K562 (cell line): Measurements from ENCODE around the gene B3GALT4. TPM values are rescaled to one million over a fixed set of nuclear protein-coding genes. Genes with fewer than 3 reads are reported as not detected.
A peak's percentile ranks its signal among the peaks of the same experiment; 100 is the strongest.

Experiments
- ATF1 ChIP-seq, 2 experiments: fragments of 450-650 bp in 1 of 2; IDR thresholded peaks; 2 replicates each; pipeline ENCODE4 v1.6.1; 2016; ENCODE audit warnings: missing compliant biosample characterization in 1 of 2, missing genetic modification characterization in 1 of 2
- CHCHD3 ChIP-seq: fragments of 250-450 bp; sonication (Bioruptor Pico); IDR thresholded peaks from 2 replicates; pipeline ENCODE4 v2.1.2; 2022; ENCODE audit warnings: mild to moderate bottlenecking
- CTBP1 ChIP-seq: fragments of 450-650 bp; IDR thresholded peaks from 2 replicates; pipeline ENCODE4 v1.6.1; 2016; ENCODE audit warnings: borderline replicate concordance
- EP400 ChIP-seq: fragments of 450-650 bp; IDR thresholded peaks from 2 replicates; pipeline ENCODE4 v1.6.1; 2017; ENCODE audit warnings: antibody characterized with exemption, mild to moderate bottlenecking, moderate library complexity
- ERF ChIP-seq: fragments of 450-650 bp; formaldehyde crosslinking; IDR thresholded peaks from 2 replicates; pipeline ENCODE4 v1.4.0; 2020; ENCODE audit warnings: mild to moderate bottlenecking, mixed read lengths
- GABPA ChIP-seq: fragments of 200-800 bp; sonication (Bioruptor generic); conservative IDR thresholded peaks from 2 replicates; pipeline ENCODE4 v1.6.1; 2016; ENCODE audit warnings: low read depth, missing genetic modification characterization, missing compliant biosample characterization
- HDAC1 ChIP-seq, 2 experiments: fragments of 450-650 bp; IDR thresholded peaks; 2 replicates each; pipeline ENCODE4 v1.6.1; 2016 to 2017; ENCODE audit warnings: inconsistent platforms in 1 of 2, mild to moderate bottlenecking in 1 of 2, moderate library complexity in 1 of 2
- NR2F6 ChIP-seq: fragments of 450-650 bp; formaldehyde crosslinking; IDR thresholded peaks from 2 replicates; pipeline ENCODE4 v1.4.0; 2020; ENCODE audit warnings: mild to moderate bottlenecking
- POLR3G ChIP-seq: IDR thresholded peaks from 2 replicates; pipeline ENCODE4 v1.6.1; 2011; ENCODE audit not compliant: insufficient read length, insufficient replicate concordance; ENCODE audit errors: extremely low read depth
- PRPF4 ChIP-seq: fragments of 200-400 bp; formaldehyde crosslinking; IDR thresholded peaks from one replicate; pipeline ENCODE4 v1.6.1; 2017; ENCODE audit warnings: low read length, low read depth, mild to moderate bottlenecking; ENCODE audit not compliant: insufficient read depth, poor library complexity, severe bottlenecking
- SAP30 ChIP-seq: fragments of 200-600 bp; sonication (generic); IDR thresholded peaks from 2 replicates; pipeline ENCODE4 v1.6.1; 2012; ENCODE audit warnings: borderline replicate concordance, low read depth, mild to moderate bottlenecking, moderate library complexity, low read length, control low read depth, inconsistent platforms; ENCODE audit not compliant: insufficient read depth, poor library complexity, severe bottlenecking
- ZNF253 ChIP-seq: fragments of 250-450 bp; sonication (Bioruptor Pico); conservative IDR thresholded peaks from 2 replicates; pipeline ENCODE4 v1.6.1; 2021; ENCODE audit warnings: mild to moderate bottlenecking
- ZNF766 ChIP-seq: fragments of 200-800 bp; sonication (Bioruptor generic); conservative IDR thresholded peaks from 2 replicates; pipeline ENCODE4 v1.6.1; 2016; ENCODE audit warnings: missing genetic modification characterization, missing compliant biosample characterization
- polyA plus RNA-seq, 8 experiments: library from polyadenylated mRNA; depleted of rRNA in 4 of 8; stranded (reverse) in 5 of 8; unstranded in 3 of 8; fragments of >200 nt; fragmentation: Nextera tagmentation in 2 of 8; fragmentation: Illumina TruSeq in 1 of 8; extraction: Ambion mirVana in 2 of 8; extraction: Trizol in 1 of 8; gene quantifications; 2 replicates each; pipeline versions ENCODE4 v1.2.1 to v1.2.3, GENCODE V29; 2011 to 2014; ENCODE audit warnings: inconsistent platforms in 1 of 8, missing spikeins in 1 of 8
- total RNA-seq, 7 experiments: library from RNA; depleted of rRNA in 6 of 7; stranded (reverse); fragments of >200 nt in 6 of 7; fragmentation: Illumina TruSeq in 2 of 7; extraction: Trizol in 2 of 7; gene quantifications; 2 replicates each; pipeline versions ENCODE4 v1.2.1 to v1.2.3, GENCODE V29; 2011 to 2021; ENCODE audit warnings: low replicate concordance in 1 of 7
- TF ChIP-seq, protein P1 (sequence below): fragments of 250-450 bp; sonication (Bioruptor Pico); IDR thresholded peaks from 2 replicates; pipeline ENCODE4 v1.5.0; 2020; ENCODE audit warnings: mild to moderate bottlenecking, borderline replicate concordance
- TF ChIP-seq, protein P2 (sequence below), 3 experiments: IDR thresholded peaks in 2 of 3; conservative IDR thresholded peaks in 1 of 3; 2 replicates each; pipeline ENCODE4 v1.5.1; 2011 to 2012; ENCODE audit warnings: low read length in 3 of 3, mild to moderate bottlenecking in 3 of 3, control low read depth in 2 of 3, improper control_type of control experiment in 1 of 3, inconsistent platforms in 1 of 3, low read depth in 1 of 3, mixed read lengths in 1 of 3, moderate library complexity in 1 of 3; ENCODE audit not compliant: insufficient read depth in 2 of 3
- TF ChIP-seq, protein P3 (sequence below): fragments of 250-450 bp; sonication (Bioruptor Pico); IDR thresholded peaks from 2 replicates; pipeline ENCODE4 v1.5.1; 2021; ENCODE audit warnings: mild to moderate bottlenecking
- TF ChIP-seq, protein P4 (sequence below): fragments of 450-650 bp; formaldehyde crosslinking; IDR thresholded peaks from 2 replicates; pipeline ENCODE4 v1.4.0; 2020; ENCODE audit warnings: mild to moderate bottlenecking, moderate library complexity

The B3GALT4 gene
- total and polyA plus RNA-seq, 9 of the 15 experiments (the other 6 are each of a cell fraction or from before 2014, with no cell fraction given): 0.11 to 1.3 (median 0.53) TPM; not detected in 1

DNA sequence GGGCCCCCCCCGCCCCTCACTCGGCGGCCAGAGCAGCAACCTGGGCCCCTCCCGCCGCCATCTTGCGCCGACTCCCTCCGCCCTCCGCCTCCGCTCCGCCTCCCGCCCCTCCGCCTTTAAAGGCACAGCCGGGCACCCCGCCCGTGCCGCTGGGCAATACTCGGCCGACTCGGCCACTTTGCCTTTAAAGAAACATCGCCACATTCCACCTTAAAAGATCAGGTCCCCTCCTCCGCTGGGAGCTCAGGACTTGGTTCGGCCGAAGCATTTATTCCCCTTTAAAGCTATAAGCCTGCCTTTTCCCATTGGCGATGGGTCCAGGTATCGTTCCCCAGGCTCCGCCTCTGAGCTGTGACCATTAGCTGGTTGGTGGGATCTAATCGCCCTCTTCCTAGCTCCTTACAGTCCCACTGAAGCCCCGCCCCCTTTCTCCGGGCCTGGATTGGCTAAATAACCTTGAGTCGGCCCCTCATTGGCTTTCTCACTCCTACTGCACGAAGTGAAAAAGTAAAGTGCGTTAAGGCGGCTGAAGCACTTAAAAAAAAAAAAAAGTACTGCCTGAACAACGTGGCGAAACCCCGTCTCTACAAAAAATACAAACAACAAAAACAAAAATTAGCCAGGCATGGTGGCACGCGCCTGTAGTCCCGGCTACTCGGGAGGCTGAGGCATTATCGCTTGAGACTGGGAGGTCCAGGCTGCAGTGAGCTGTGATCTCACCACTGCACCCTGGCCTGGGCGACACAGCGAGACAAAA, 40.9 kb downstream of the B3GALT4 start, which contains the start of gene ZBTB22 (continued):
- TF ChIP-seq PRPF4 (no peak), HDAC1 (IDR thresholded peaks at IDR 0.05) (peak in 1 of 2 experiments; percentile 62; a peak in 2 of 4 replicates), EP400 (peak; percentile 64; the same call in 1 of the 2 replicates), ERF (CRISPR knock-in tag) (0 out of 2 replicates have a peak, but pooled peaks have one; percentile 77), CHCHD3 (no peak), ATF1 (CRISPR knock-in tag; IDR thresholded peaks at IDR 0.05) (no peak), ATF1 (tag; IDR thresholded peaks at IDR 0.05) (peak; percentile 67), GABPA (peak; percentile 38; the same call in 1 of the 2 replicates), CTBP1 (peak; percentile 66; the same call in 1 of the 2 replicates), ZNF766 (no peak), ZNF253 (CRISPR knock-in tag) (no peak), NR2F6 (no peak), POLR3G (no peak), SAP30 (no peak)
- TF ChIP-seq, protein P1, sequence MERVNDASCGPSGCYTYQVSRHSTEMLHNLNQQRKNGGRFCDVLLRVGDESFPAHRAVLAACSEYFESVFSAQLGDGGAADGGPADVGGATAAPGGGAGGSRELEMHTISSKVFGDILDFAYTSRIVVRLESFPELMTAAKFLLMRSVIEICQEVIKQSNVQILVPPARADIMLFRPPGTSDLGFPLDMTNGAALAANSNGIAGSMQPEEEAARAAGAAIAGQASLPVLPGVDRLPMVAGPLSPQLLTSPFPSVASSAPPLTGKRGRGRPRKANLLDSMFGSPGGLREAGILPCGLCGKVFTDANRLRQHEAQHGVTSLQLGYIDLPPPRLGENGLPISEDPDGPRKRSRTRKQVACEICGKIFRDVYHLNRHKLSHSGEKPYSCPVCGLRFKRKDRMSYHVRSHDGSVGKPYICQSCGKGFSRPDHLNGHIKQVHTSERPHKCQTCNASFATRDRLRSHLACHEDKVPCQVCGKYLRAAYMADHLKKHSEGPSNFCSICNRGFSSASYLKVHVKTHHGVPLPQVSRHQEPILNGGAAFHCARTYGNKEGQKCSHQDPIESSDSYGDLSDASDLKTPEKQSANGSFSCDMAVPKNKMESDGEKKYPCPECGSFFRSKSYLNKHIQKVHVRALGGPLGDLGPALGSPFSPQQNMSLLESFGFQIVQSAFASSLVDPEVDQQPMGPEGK (CRISPR knock-in tag): no peak
- TF ChIP-seq, protein P2, sequence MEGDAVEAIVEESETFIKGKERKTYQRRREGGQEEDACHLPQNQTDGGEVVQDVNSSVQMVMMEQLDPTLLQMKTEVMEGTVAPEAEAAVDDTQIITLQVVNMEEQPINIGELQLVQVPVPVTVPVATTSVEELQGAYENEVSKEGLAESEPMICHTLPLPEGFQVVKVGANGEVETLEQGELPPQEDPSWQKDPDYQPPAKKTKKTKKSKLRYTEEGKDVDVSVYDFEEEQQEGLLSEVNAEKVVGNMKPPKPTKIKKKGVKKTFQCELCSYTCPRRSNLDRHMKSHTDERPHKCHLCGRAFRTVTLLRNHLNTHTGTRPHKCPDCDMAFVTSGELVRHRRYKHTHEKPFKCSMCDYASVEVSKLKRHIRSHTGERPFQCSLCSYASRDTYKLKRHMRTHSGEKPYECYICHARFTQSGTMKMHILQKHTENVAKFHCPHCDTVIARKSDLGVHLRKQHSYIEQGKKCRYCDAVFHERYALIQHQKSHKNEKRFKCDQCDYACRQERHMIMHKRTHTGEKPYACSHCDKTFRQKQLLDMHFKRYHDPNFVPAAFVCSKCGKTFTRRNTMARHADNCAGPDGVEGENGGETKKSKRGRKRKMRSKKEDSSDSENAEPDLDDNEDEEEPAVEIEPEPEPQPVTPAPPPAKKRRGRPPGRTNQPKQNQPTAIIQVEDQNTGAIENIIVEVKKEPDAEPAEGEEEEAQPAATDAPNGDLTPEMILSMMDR (IDR thresholded peaks at IDR 0.05 in 2 of 3, conservative IDR thresholded peaks at IDR 0.05 in 1 of 3; ENCODE audit: insufficient read depth in 2 of 3, low read depth in 1 of 3, low read length in 3 of 3): peak in 1 of 3 experiments; percentile 17; a peak in 1 of 6 replicates
- TF ChIP-seq, protein P3, sequence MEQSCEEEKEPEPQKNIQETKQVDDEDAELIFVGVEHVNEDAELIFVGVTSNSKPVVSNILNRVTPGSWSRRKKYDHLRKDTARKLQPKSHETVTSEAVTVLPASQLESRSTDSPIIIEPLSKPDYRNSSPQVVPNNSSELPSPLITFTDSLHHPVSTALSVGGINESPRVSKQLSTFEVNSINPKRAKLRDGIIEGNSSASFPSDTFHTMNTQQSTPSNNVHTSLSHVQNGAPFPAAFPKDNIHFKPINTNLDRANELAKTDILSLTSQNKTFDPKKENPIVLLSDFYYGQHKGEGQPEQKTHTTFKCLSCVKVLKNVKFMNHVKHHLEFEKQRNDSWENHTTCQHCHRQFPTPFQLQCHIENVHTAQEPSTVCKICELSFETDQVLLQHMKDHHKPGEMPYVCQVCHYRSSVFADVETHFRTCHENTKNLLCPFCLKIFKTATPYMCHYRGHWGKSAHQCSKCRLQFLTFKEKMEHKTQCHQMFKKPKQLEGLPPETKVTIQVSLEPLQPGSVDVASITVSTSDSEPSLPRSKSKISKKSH: no peak
- TF ChIP-seq, protein P4, sequence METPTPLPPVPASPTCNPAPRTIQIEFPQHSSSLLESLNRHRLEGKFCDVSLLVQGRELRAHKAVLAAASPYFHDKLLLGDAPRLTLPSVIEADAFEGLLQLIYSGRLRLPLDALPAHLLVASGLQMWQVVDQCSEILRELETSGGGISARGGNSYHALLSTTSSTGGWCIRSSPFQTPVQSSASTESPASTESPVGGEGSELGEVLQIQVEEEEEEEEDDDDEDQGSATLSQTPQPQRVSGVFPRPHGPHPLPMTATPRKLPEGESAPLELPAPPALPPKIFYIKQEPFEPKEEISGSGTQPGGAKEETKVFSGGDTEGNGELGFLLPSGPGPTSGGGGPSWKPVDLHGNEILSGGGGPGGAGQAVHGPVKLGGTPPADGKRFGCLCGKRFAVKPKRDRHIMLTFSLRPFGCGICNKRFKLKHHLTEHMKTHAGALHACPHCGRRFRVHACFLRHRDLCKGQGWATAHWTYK (CRISPR knock-in tag): no peak
